Neural cell (in vitro differentiated cells): ENCODE data around the gene GRIK2. TPM values are rescaled to one million over a fixed set of nuclear protein-coding genes. Genes with fewer than 3 reads are reported as not detected.

ENCODE experiments used
- H2AFZ ChIP-seq: fragments of 200-600, 300-800 bp; sonication (generic), shearing (Covaris generic); 2 replicates; pipeline ENCODE4 v1.6.0; 2014; ENCODE audit warnings: low read depth, mild to moderate bottlenecking, antibody characterized with exemption, low read length, moderate library complexity
- H3F3A ChIP-seq: fragments of 200-600 bp; shearing (Covaris generic); 2 replicates; pipeline ENCODE4 v1.6.1; 2016; ENCODE audit warnings: mild to moderate bottlenecking, moderate library complexity, mixed read lengths, antibody characterized with exemption, low read length; ENCODE audit not compliant: insufficient read depth, poor library complexity, severe bottlenecking
- H3K27ac ChIP-seq: fragments of 200-600, 300-800 bp; sonication (generic), shearing (Covaris generic); 2 replicates; pipeline ENCODE4 v1.5.1; 2014; ENCODE audit warnings: mild to moderate bottlenecking, low read length, moderate library complexity
- H3K27me3 ChIP-seq: fragments of 300-800, 200-600 bp; sonication (generic), shearing (Covaris generic); 2 replicates; pipeline ENCODE4 v1.6.0; 2014; ENCODE audit warnings: mild to moderate bottlenecking, low read depth, low read length, moderate library complexity; ENCODE audit not compliant: insufficient read depth
- H3K36me3 ChIP-seq: fragments of 300-800, 200-600 bp; sonication (generic), shearing (Covaris generic); 2 replicates; pipeline ENCODE4 v1.5.1; 2014; ENCODE audit warnings: mild to moderate bottlenecking, antibody characterized with exemption, low read length, moderate library complexity; ENCODE audit not compliant: insufficient read depth
- H3K4me2 ChIP-seq: fragments of 300-800, 200-600 bp; sonication (generic), shearing (Covaris generic); 2 replicates; pipeline ENCODE4 v1.6.0; 2014; ENCODE audit warnings: mild to moderate bottlenecking, low read length
- H3K4me3 ChIP-seq: fragments of 300-800, 200-600 bp; sonication (generic), shearing (Covaris generic); 2 replicates; pipeline ENCODE4 v1.5.1; 2014; ENCODE audit warnings: mild to moderate bottlenecking, low read length, moderate library complexity
- H3K79me2 ChIP-seq: fragments of 200-600 bp; shearing (Covaris generic); replicated peaks from 2 replicates; pipeline ENCODE4 v1.6.0; 2014; ENCODE audit warnings: mild to moderate bottlenecking, low read length, moderate library complexity; ENCODE audit not compliant: insufficient read depth
- H3K9ac ChIP-seq: fragments of 300-800, 200-600 bp; sonication (generic), shearing (Covaris generic); 2 replicates; pipeline ENCODE4 v1.6.1; 2016; ENCODE audit warnings: mild to moderate bottlenecking, low read length, mixed read lengths
- H3K9me2 ChIP-seq: fragments of 200-600 bp; shearing (Covaris generic); 2 replicates; pipeline ENCODE4 v1.6.1; 2016; ENCODE audit warnings: mild to moderate bottlenecking, low read length, mixed read lengths; ENCODE audit not compliant: insufficient read depth
- H3K9me3 ChIP-seq: fragments of 200-600, 300-800 bp; sonication (generic), shearing (Covaris generic); 2 replicates; pipeline ENCODE4 v1.6.1; 2016; ENCODE audit warnings: mild to moderate bottlenecking, mixed run types, low read length, moderate library complexity, mixed read lengths
- H4K20me1 ChIP-seq: fragments of 200-600 bp; shearing (Covaris generic); 2 replicates; pipeline ENCODE4 v1.6.1; 2016; ENCODE audit warnings: mild to moderate bottlenecking, mixed run types; ENCODE audit not compliant: insufficient read depth
- CTCF ChIP-seq: fragments of 450-650 bp; IDR thresholded peaks from 2 replicates; pipeline ENCODE4 v1.5.1; 2014; ENCODE audit warnings: antibody characterized with exemption, mild to moderate bottlenecking, moderate library complexity; ENCODE audit not compliant: poor library complexity, severe bottlenecking
- EP300 ChIP-seq: fragments of 450-650 bp; conservative IDR thresholded peaks from 2 replicates; pipeline ENCODE4 v1.6.1; 2014; ENCODE audit warnings: antibody characterized with exemption, mild to moderate bottlenecking, moderate library complexity; ENCODE audit not compliant: poor library complexity, severe bottlenecking
- EZH2 ChIP-seq: fragments of 200-600, 300-800 bp; shearing (Covaris generic), sonication (generic); IDR thresholded peaks from 2 replicates; pipeline ENCODE4 v1.6.1; 2014; ENCODE audit warnings: antibody characterized with exemption, low read length, borderline replicate concordance, mild to moderate bottlenecking; ENCODE audit not compliant: insufficient read depth, poor library complexity, severe bottlenecking
- MXI1 ChIP-seq: fragments of 450-650 bp; conservative IDR thresholded peaks from 2 replicates; pipeline ENCODE4 v1.6.1; 2014; ENCODE audit warnings: antibody characterized with exemption, mild to moderate bottlenecking; ENCODE audit not compliant: poor library complexity, severe bottlenecking
- POLR2AphosphoS5 ChIP-seq: IDR thresholded peaks from 2 replicates; pipeline ENCODE4 v1.6.1; 2012
- RAD21 ChIP-seq: fragments of 450-650 bp; conservative IDR thresholded peaks from 2 replicates; pipeline ENCODE4 v1.6.1; 2014; ENCODE audit warnings: antibody characterized with exemption, mild to moderate bottlenecking, moderate library complexity
- SMC3 ChIP-seq: fragments of 450-650 bp; conservative IDR thresholded peaks from 2 replicates; pipeline ENCODE4 v1.6.1; 2014; ENCODE audit warnings: antibody characterized with exemption, mild to moderate bottlenecking, moderate library complexity; ENCODE audit not compliant: poor library complexity
- TAF1 ChIP-seq: IDR thresholded peaks from 2 replicates; pipeline ENCODE4 v1.6.1; 2012; ENCODE audit warnings: low read depth
- polyA plus RNA-seq: library from polyadenylated mRNA; depleted of rRNA; stranded (reverse); fragments of >200 nt; gene quantifications from 2 replicates; pipeline ENCODE4 v1.2.3, GENCODE V29; 2014
- TF ChIP-seq, protein P1 (sequence below): IDR thresholded peaks from 2 replicates; pipeline ENCODE4 v1.6.1; 2012; ENCODE audit warnings: borderline replicate concordance

The GRIK2 gene
- polyA plus RNA-seq, 1 donor from 2014 or later: 106 TPM

DNA sequence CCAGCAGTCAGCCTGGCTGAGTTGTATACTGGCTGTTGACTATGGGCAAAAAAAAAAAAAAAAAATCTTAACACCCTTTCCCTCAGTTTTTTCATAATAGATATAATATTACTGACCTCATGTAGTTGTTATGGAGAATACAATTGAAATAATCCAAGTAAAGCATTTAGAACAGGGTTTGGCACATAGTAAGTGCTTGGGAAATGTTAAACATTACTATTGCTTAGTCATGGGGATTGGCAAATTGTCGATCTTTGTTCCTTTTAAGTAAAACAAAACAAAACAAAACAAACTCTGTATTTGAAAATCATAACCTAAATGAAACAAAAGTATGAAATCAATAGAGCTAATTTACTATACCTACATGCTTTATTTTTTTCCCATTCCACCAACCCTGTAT, 458.4 kb downstream of the GRIK2 start:
- TF ChIP-seq POLR2AphosphoS5: no peak
- no peak for TF ChIP-seq EZH2
- TF ChIP-seq SMC3: no peak
- no peak for TF ChIP-seq CTCF
- no peak for TF ChIP-seq EP300
- no peak for TF ChIP-seq TAF1
- TF ChIP-seq, protein P1, sequence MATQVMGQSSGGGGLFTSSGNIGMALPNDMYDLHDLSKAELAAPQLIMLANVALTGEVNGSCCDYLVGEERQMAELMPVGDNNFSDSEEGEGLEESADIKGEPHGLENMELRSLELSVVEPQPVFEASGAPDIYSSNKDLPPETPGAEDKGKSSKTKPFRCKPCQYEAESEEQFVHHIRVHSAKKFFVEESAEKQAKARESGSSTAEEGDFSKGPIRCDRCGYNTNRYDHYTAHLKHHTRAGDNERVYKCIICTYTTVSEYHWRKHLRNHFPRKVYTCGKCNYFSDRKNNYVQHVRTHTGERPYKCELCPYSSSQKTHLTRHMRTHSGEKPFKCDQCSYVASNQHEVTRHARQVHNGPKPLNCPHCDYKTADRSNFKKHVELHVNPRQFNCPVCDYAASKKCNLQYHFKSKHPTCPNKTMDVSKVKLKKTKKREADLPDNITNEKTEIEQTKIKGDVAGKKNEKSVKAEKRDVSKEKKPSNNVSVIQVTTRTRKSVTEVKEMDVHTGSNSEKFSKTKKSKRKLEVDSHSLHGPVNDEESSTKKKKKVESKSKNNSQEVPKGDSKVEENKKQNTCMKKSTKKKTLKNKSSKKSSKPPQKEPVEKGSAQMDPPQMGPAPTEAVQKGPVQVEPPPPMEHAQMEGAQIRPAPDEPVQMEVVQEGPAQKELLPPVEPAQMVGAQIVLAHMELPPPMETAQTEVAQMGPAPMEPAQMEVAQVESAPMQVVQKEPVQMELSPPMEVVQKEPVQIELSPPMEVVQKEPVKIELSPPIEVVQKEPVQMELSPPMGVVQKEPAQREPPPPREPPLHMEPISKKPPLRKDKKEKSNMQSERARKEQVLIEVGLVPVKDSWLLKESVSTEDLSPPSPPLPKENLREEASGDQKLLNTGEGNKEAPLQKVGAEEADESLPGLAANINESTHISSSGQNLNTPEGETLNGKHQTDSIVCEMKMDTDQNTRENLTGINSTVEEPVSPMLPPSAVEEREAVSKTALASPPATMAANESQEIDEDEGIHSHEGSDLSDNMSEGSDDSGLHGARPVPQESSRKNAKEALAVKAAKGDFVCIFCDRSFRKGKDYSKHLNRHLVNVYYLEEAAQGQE: no peak
- no peak for TF ChIP-seq MXI1
- TF ChIP-seq RAD21: no peak
- Histone ChIP-seq H3K36me3 (no peaks in the 10 kb centered on the region), H3K4me2 (no peak overlapping the region), H3K27me3 (no peaks in the 10 kb centered on the region), H3K9ac (no peak overlapping the region), H3K9me2 (no peaks in the 10 kb centered on the region), H2AFZ (no peak overlapping the region), H3K4me3 (no peak overlapping the region), H3K79me2 (no peaks in the 10 kb centered on the region), H3K27ac (no peak overlapping the region), H4K20me1 (no peaks in the 10 kb centered on the region), H3F3A (no peaks in the 10 kb centered on the region), H3K9me3 (no peaks in the 10 kb centered on the region)

DNA sequence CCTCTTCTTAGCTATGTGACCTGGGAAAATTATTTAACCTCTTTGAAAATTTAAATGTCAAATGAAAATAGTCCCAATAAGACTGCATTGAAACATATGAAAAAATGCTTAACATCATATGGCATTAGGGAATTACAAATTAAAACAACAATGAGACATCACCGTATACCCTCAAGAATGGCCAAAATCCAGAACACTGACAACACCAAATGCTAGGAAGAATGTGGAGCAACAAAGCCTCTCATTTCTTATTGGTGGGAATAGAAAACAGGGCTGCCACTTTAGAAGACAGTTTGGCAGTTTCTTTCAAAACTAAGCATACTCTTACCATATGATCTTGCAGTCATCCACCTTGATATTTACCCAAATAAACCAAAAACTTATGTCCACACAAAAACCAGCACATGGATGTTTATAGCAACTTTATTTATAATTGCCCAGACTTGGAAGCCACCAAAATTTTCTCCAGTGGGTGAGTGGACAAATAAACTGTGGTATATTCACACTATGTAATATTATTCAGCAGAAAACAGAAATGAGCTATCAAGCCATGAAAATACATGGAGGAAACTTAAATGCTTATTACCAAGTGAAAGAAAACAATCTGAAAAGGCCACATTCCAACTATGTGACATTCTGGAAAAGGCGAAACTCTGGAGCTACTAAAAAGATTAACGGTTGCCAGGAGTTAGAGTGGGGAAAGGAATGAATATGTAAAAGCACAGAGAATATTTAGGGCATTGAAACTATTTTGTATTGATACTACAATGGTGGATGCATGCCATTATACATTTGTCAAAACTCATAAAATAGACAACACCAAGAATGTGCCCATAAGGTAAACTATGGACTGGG, 459.9 kb downstream of the GRIK2 start:
- Histone ChIP-seq H3F3A (no peaks in the 10 kb centered on the region), H3K79me2 (no peaks in the 10 kb centered on the region), H3K36me3 (no peaks in the 10 kb centered on the region), H3K27me3 (no peaks in the 10 kb centered on the region), H4K20me1 (no peaks in the 10 kb centered on the region), H3K9me3 (no peaks in the 10 kb centered on the region), H3K4me2 (no peak overlapping the region), H2AFZ (no peak overlapping the region), H3K9me2 (no peaks in the 10 kb centered on the region), H3K4me3 (no peak overlapping the region), H3K27ac (no peak overlapping the region), H3K9ac (no peak overlapping the region)
- TF ChIP-seq EP300 (no peak), POLR2AphosphoS5 (no peak), SMC3 (no peak), MXI1 (no peak), EZH2 (no peak), RAD21 (no peak), CTCF (no peak), TAF1 (no peak)
- TF ChIP-seq, protein P1: no peak
